ENCODE data around the gene SRD5A3.

Gene SRD5A3

DNA sequence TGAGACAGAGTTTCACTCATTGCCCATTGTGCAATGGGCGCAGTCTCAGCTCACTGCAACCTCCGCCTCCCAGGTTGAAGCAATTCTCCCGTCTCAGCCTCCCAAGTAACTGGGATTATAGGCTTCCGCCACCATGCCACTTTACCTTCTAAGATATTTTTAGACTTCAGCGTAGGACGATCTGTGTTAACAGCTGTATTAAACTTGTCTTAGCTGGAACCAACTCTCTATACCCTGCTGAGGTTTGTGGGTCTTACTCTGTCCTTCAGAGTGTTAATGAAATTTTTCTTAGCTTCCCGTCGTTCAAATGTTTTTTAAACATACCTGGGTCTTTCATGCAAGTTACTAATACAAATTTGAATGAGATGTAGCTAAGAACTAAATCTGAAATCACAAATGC, 64.4 kb downstream of the SRD5A3 start:
- no peak for DNase-seq

DNA sequence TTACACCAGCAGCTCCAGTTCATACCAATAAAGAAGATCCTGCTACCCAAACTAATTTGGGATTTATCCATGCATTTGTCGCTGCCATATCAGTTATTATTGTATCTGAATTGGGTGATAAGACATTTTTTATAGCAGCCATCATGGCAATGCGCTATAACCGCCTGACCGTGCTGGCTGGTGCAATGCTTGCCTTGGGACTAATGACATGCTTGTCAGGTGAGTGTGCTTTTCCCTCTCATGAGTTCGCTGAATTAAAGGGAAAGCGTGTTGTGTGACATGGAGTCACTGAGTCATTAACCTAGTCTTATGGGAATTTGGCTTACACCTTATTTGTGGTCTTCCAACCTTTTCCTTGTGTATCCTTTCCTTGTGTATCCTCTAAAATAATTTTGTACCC, 65.6 kb downstream of the SRD5A3 start:
- DNase-seq, result no peak

DNA sequence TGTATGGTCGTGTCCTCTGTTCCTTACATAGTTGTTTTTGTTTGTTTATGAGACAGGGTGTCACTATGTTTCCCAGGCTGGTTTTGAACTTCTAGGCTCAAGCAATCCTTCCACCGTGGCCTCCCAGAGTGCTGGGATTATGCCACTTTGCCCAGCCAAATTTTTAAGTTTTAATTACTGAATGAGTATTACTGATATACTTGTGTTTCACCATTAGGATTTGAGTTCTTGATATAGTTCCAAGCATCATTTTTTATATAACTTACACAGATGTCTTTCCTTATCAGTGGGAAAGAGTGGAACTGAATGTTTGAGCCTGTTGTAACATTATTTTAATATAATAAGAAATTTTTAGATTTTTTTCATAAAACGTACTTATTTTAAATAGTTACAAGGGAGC, 70.1 kb downstream of the SRD5A3 start:
- DNase-seq, result no peak

All from GOT3 (cell line).